Activated gamma-delta T cell (primary cell): ENCODE results near the gene KRT5.
"Not testable (repeated sequence)": the region's sequence is repeated elsewhere in the genome, so short reads cannot be mapped to it uniquely, and the experiment has no call there.

Source experiments
- DNase-seq: peaks from one replicate; lab custom pipeline; 2025; lab: John Stamatoyannopoulos, UW

Gene KRT5

GRCh38 chr12:52494518-52494917, 25.7 kb downstream of the KRT5 start:
- DNase-seq = no peak

- DNase-seq = no peak
Measured at GRCh38 chr12:52494100-52494499, 26.1 kb downstream of the KRT5 start.

GRCh38 chr12:52493172-52493571, 27.0 kb downstream of the KRT5 start, which contains the start of gene KRT6A:
Gene KRT6A (minus strand): TSS chr12:52493257. CDS start chr12:52493188, 69 bp downstream.
- no peak for DNase-seq

- not testable (repeated sequence) for DNase-seq
Measured at GRCh38 chr12:52492405-52492804, 27.8 kb downstream of the KRT5 start.

- not testable (repeated sequence) for DNase-seq
Measured at GRCh38 chr12:52491495-52491894, 28.7 kb downstream of the KRT5 start.

- DNase-seq = no peak
Measured at GRCh38 chr12:52488736-52489135, 31.5 kb downstream of the KRT5 start.

- DNase-seq = not testable (repeated sequence)
Measured at GRCh38 chr12:52487744-52488443, 32.3 kb downstream of the KRT5 start.

GRCh38 chr12:52487211-52487610, 33.0 kb downstream of the KRT5 start:
- no peak for DNase-seq

- no peak for DNase-seq
Measured at GRCh38 chr12:52486166-52487105, 33.8 kb downstream of the KRT5 start.

- no peak for DNase-seq
Measured at GRCh38 chr12:52480073-52480472, 40.1 kb downstream of the KRT5 start.

- DNase-seq = no peak
Measured at GRCh38 chr12:52477651-52478050, 42.5 kb downstream of the KRT5 start.

GRCh38 chr12:52474212-52474611, 46.0 kb downstream of the KRT5 start:
- no peak for DNase-seq

- DNase-seq = no peak
Measured at GRCh38 chr12:52473768-52474167, 46.4 kb downstream of the KRT5 start, which contains the start of gene KRT6C. Gene KRT6C (minus strand): TSS chr12:52473805. CDS start chr12:52473737, 68 bp downstream.

GRCh38 chr12:52469853-52470252, 50.3 kb downstream of the KRT5 start:
- no peak for DNase-seq

GRCh38 chr12:52464897-52465296, 55.3 kb downstream of the KRT5 start:
- DNase-seq = no peak
